Measurements from ENCODE around the gene RNF17.
"Not testable (repeated sequence)": the region's sequence is repeated elsewhere in the genome, so short reads cannot be mapped to it uniquely, and the experiment has no call there.

RNF17 gene

DNA sequence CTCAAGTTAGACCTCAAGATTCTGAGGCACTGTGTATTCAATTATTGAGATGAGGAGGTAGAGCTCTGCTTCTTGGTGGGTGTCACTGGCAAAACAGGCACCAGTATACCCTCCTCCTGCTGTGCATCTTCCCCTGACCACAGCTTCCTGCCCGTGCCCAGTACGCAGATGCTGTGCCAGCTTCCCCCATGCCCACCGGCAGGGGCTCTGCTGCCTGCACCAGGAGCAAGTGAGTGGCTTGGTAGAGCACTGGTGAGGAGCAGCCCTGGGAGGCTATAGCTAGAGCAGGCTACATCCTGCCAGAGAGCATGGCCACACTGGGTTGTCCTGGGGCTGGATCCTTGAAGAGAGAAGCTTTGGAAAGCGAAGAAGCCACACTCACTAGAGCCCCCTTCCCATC is 21.0 kb upstream of the RNF17 start:
- DNase-seq = no peak

DNA sequence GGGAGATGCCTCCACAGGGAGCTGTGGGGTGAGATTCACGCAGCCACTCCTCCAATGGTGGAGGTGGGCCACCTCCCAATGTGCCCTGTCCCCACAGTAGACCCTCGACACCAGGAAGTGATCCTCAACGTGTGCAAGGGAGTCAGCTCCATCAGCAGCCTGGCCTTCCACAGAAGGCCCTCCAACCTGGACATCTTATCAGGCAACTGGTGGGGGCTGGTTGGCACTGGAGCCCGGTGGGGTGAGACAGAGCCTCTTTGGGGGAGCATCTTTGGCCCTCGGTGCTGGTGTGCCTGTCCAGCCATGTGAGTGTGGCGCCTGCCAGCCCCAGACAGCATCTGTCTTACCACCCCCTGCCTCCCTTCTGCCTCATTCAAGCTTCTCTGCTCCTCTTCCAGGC is 19.7 kb upstream of the RNF17 start:
- no peak for DNase-seq

DNA sequence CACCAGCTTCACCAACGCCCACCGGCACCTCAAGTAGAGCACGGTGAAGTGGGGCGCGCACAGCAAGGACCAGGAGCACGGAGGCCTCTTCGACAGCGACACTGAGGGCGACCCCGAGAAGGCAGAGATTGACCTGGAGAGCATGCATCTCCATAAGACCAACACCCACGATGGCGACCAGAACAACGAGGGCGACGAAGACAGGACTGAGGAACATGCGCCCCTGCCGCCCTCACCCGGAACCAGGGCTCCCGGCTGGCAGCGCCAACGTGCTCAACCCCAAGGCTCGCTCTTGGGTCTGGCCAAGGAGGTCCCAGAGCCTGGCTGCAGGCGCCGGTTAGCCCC is 18.5 kb upstream of the RNF17 start:
- DNase-seq = no peak

DNA sequence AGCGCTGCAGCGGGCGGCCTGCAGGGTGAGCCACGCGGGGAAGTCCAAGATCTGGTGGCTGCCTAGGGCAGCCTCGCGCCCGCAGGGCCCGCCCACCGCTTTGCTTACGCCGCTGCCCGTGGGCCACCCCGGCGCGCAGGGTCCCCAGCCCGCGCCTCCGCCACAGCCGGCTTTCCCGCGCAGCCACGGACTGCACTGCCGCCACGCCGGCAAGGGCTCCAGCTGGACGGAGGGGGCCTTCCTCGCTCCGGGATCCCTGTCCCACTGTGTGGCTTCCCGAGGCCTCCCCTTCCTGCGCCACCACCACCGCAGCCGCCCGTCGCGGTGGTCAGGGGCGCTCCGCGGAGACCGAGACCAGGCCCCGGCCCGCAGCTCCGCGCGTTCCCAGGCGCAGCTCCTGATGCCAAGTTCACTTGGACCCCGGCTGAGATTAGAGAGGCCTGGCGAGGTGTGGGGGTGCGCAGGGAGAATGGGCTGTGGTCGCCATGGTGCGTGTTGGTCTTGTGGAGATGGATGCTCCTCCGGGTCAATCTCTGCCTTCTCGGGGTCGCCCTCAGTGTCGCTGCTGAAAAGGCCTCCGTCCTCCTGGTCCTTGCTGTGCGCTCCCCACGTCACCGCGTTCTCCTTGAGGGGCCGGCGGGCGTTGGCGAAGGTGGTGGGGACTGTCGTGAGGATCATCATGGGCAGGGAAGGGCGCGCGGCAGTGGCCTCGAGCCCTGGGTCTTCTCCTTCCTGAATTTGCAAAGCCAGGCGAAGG is 17.9 kb upstream of the RNF17 start:
- peak; percentile 19 for DNase-seq

DNA sequence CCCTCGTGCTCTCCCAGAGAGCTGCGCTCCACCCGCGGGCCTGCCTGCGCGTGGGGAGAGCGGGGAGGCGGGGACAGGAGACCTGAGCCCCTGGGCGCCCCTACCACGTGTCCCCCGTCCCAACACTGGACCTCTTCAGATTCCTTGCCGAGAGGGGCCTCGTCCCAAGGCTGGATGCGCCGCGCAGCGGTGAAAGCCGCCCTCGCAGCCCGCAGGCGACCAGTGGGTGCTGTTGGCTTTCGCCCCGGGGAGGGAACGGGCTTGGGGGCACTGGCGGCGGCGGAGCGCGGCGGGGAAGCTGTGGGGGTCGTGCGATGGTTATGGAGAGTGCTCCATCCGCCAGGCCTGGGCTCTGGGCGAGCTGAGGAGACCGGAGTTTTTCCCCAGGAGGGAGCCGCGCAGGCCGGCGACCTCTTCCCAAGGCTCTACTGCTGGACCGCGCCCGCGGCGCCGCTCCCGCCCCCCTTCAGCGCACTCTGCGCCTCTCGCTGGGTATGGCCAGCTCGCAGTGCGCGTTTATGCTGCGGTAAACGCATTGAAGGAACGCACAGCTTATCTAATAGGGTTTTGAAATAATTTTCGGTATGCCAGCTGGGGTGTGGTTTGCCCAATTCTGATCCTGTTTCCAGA is 17.2 kb upstream of the RNF17 start:
- peak; percentile 51 for DNase-seq

DNA sequence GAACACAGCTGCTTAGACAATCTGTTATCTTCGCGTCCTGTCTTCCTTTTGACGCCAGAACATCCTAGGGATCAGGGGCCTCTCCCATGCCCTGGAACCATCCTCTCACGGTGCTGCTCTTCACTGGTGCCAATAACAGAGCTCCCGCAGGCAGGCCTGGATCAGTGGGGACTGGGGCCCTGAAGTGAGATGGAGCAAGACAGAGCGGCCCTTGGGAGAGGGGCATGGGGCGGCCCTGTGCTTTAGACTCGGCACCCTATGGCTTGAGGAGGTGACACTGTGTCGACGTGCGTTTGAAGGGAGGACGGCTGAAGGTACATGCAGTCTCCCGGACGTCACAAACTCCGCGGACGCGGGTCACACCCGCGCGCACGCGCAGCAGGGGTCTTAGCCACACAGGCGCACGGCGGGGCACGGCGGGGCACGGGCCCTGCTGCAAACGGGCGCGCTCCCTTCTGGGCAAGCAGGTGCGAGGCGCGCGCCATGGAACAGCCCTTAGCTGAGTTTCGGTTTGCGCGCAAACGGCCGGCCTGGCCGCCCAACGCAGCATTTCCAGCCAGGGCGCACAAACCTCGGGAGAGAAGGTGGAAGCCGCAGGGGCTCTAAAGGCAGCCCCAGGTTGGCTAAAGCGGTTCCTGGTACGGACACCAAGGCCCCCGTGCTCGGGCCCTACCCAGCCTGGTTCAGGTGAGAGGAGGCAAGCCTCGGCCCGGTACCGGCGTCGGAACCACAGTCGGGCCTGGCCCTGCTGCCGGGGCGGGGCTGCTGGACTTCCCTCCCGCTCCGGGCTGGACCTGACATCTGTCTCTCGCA is 16.5 kb upstream of the RNF17 start:
- DNase-seq = peak; percentile 32

DNA sequence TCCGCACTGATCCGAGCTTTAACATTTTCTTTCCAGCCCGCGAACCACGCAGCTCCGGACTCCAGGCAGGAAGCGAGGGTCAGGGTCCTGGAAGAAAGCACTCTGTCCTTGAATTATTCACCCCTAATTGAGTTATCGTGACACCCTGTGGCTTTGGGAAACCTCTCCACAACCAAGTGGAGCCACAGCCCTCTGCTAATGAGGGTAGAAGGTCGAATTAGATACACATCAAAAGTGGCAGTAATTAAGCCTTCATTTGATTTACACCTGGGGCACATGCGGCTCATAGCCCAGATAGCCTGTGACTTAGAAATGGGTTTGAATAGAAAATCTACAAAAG is 15.9 kb upstream of the RNF17 start:
- no peak for DNase-seq

DNA sequence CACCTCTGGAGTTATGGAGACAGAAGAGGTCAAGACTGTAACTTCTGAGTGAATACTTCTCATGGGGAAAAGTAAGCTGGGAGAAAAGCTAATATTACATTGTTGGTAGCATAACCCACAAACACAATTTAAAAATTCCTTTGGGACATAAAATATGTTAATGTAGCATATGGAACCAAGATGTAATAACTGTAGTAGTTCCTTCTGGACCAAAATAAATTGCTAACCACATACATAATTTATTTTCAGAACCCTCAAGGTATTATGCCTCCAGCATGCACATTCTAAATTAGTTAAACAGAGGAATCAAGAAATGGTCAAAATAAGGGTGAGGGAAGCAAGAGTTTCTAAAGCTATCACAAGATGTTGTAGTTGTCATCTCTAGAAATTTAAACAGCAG is 4.8 kb upstream of the RNF17 start:
- DNase-seq = no peak

DNA sequence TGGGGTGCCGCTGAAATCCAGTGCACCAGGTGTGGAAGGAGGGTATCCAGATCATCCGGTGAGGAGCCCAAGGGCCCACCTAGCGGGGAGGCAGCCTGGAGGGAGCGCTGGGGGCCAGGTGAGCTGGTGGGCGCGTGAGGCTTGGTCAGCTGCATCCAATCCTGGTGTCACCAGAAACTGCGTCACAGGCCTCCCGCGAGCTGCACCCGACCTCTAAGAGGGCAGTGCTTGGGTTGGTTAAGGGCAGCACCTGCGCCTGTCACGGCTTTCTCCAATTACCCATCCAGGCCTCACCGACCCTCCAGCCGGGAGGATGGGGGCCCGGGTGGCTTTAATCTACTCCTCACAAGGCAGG is 284 bp downstream of the RNF17 start:
- no peak for DNase-seq

DNA sequence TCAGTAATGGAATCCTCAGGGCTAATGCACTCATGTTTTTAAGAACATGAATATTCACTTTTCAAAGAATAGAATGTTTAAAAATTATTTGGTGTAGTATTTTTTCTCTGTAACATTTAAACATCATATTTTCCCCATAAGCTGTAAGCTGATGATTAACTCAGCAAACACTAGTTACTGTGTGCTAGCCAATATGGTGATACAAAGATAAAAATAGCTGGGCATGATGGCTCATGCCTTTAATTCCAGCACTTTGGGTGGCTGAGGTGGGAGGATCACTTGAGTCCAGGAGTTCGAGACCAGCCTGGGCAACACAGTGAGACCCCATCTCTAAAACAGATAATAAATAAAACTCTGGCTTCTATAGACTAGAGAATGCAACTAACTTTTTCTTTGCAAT is 13.2 kb downstream of the RNF17 start:
- DNase-seq = no peak

DNA sequence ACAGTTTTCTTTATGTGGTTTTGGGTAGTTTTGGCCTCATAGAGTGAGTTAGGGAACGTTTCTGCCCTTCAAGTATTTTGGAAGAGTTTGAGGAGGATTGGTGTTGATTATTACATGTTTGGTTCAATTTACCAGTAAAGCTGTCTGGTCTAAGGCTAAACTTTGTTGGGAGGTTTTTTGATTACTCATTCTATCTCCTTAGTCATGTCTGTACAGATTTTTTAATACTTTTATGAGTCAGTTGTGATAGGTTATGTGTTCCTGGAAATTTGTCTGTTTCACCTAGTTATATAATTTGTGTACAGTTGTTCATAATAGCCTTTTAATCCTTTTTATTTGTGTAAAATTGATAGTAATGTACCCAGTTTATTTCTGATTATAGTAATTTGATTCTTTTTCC is 20.4 kb downstream of the RNF17 start:
- DNase-seq = no peak

DNA sequence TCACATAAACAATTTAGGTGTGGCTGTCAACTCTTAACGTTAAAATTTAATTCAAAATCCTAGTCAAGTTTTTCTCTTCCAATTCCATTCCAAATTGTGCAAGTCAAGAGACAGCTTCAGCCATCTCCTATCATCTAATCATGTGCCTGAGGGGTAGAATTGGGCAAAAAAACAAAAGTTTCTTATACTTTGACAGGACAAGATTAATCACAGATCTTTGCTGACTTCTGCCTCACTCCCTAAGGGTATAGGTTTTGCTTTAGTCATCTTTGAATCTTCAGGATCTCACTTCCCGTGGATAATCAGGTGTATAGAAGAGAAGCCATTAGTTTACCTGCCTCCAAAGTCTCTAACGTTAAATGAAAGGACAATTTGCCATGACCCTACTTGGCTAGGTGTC is 24.6 kb downstream of the RNF17 start:
- DNase-seq = no peak

DNA sequence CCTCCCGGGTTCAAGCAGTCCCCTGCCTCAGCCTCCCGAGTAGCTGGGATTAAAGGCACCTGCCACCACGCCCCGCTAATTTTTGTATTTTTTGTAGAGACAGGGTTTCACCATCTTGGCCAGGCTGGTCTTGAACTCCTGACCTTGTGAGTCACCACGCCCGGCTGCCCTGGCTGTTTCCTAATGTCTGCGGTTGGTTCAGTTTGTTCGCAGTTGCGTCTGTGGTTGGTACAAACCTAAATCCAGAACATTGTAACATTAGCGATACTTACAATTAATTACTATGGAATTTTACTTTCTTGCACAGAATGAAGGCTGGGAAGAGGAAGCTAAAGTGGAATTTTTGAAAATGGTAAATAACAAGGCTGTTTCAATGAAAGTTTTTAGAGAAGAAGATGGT is 38.1 kb downstream of the RNF17 start:
- DNase-seq = no peak

DNA sequence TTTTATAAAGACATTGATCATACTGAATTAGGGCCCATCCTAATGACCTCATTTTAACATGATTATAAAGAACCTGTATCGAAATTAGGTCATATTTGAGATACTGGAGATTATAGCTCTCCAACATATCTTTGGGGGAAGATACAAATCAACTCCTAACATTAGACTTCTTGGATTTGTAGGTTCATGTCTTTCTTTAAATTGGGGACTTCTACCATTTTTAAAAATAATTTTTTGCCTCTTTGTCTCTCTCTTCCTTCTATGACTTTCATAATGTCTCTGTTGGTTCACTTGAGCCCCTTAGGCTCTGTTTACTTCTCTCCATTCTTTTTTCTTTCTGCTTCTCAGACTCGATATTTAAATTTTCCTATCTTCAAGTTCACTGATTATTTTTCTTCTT is 57.2 kb downstream of the RNF17 start:
- no peak for DNase-seq

DNA sequence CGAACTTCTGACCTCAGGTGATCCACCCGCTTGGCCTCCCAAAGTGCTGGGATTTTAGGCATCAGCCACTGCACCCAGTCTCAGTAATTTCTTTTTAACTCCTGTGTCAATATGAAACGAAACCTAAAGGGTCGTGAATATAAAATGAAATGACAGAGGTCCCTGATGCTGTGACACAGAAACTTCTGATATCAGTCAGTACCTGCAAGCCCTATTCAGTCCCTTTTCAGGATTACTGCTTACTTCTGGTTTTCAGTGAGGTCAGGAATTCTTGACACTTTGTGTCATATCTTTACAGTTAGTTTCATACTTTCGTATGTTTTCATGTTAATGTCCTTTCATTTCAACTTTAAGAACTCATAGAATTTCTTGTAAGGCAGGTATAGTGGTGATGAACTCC is 58.7 kb downstream of the RNF17 start:
- DNase-seq = no peak

DNA sequence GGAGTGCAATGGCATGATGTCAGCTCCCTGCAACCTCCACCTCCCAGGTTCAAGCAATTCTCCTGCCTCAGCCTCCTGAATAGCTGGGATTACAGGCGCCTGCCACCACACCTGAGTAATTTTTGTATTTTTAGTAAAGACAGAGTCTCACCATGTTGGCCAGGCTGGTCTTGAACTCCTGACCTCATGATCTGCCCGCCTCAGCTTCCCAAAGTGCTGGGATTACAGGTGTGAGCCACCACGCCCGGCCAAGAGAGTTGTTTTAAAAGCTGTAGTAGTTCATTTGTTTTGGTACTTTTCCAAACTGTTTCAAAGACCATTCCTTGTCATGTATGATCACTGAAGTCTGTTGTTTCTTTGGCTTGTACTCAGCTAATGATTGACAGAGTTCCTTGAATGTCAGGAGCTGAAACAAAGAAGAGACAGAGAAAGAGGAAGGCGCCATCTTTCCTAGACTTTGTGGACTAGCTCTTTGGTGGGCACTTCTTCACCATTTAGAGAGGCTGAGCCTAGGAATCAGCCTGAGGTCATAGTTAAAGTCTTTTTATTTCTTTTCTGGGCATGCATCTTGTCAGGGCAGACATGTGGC is 59.2 kb downstream of the RNF17 start:
- DNase-seq = not testable (repeated sequence)

DNA sequence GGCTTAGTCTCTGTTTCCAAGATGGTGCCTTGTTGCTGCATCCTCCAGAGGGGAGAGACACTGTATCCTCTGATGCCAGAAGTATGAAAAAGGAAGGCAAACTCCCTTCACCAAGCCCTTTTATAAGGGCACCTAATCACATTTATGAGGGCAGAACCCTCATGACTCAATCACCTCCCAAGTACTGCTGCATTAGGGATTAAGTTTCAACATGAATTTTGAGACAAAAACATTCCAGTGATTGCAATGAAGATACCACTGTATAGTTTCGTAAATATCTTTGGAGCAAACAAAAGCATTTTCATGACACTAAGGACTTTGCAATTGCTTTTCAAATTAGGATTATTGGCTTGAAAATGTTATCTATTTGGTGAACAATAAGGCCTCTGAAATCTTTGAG is 63.8 kb downstream of the RNF17 start:
- no peak for DNase-seq

DNA sequence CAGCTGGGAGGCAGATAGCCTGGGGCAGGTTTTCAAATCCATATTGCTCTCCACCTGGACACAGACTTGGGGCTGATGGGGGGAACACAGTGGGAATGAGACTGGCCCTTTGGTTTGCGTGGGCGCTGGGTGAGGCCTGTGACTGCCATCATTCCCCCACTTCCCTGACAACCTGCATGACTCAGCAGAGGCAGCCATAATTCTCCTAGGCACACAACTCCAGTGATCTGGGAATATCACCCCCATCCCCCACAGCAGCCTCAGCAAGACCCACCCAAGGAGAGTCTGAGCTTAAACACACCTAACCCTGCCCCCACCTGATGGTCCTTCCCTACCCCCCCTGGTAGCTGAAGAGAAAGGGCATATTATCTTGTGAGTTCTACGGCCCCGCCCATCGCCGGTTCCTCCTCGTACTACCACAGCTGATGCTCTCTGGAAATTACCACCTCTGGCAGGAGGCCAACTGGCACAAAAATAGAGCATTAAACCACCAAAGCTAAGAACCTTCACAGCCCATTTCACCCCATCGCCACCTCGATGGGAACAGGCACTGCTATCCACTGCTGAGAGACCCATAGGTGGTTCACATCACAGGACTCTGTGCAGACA is 71.0 kb downstream of the RNF17 start:
- DNase-seq = peak; percentile 61

DNA sequence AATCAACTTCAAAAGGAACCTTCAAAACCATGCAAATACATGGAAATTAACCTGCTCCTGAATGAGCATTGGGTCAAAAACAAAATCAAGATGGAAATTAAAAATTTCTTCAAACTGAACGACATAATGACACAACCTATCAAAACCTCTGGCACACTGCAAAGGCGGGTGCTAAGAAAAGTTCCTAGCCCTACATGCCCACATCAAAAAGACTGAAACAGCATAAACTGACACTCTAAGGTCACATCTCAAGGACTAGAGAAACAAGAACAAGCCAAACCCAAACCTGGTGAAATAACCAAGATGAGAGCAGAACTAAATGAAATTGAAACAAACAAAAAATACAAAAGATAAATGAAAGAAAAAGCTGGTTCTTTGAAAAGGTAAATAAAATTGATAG is 73.6 kb downstream of the RNF17 start:
- not testable (repeated sequence) for DNase-seq

DNA sequence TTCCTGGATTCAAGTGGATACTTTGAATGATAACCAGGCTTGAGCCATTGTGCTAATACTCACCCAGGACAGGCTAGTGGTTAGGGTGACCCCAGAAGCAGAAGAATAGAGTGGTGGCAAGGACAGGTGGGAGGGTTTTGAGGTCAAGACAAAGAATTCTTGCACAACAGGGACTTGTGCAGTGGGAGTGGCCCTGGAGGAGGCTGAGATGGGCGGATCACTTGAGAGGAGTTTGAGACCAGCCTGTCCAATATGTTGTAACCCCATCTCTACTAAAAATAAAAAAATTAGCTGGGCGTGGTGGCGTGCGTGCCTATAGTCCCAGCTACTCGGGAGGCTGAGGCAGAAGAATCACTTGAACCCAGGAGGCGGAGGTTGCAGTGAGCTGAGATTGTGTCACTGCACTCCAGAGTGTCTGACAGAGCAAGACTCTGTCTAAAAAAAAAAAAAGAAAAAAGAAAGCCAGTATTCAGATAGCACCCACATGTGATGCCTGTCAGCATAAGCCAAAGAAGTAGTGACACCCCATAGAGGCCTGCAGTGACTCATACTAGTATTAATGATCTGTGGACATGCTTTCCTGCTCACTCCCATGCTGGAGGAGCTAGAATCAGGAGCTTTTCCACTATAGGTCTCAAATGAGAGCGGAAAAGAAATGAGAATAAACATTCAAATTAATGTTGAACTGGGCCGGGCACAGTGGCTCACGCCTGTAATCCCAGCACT is 78.7 kb downstream of the RNF17 start:
- DNase-seq = peak; percentile 15

DNA sequence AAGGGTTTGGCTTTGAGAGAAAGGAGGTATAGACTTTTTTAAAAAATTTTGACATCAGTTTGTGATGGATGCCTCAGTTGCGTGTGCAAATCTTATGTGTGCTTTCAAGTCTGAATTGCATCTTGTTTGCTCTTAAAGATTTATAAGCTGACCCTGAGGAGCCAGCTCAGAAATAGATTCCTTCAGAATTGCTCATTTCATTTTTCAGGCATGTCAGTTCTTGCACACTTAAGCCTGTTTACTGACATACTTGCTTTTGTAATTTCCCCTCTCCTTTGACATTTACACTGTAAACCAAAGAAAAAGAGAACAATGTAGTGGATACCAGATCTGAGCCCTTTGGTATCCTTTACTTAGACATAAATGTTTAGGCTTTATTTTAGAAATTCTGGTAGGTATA is 87.6 kb downstream of the RNF17 start:
- no peak for DNase-seq

DNA sequence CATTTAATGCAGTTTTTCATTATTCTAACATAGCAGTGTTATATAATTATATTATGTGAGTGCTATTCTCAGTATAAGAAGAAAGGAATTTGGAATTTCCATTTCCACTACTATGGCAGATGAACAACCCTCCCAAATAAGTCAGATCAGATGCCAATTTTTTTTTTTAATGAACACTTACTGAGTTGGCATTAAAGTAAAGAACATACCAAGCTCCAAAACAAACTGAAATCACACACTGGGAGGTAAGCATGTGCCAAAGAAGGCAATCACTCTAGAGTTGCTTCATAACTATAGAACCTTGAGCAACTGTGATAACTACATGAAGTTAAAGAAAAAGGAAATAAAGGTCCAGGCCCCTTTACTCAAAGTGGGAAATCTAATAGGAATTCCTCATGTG is 90.3 kb downstream of the RNF17 start:
- no peak for DNase-seq

DNA sequence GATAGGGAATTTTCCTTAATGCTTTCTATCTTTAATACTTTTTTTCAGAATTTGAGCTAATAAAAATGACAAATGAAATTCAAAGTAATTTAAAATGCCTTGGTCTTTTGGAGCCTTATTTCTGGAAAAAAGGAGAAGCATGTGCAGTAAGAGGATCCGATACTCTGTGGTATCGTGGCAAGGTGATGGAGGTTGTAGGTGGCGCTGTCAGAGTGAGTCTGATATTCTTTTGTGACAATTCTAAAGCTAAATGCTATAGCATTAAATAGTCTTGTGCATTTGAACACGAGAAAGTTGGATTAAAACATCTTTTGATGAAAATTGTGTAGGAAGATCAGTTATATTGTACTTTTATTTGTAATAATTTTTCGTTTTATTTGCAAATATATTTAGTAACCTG is 95.0 kb downstream of the RNF17 start:
- no peak for DNase-seq
